H1 (cell line): ENCODE data around the gene LRG1. TPM values are rescaled to one million over a fixed set of nuclear protein-coding genes. Genes with fewer than 3 reads are reported as not detected.

ENCODE experiments used
- CTCF ChIA-PET: fragments of 300-600 bp; sonication (Branson Sonifier 250); formaldehyde crosslinking; loops from one replicate; lab custom pipeline; 2021; ENCODE audit not compliant: partially characterized antibody; lab: Charles Lee
- POLR2A ChIA-PET: fragments of 300-600 bp; sonication (Branson Sonifier 250); formaldehyde crosslinking; loops from one replicate; lab custom pipeline; 2021; ENCODE audit warnings: inconsistent platforms; ENCODE audit not compliant: partially characterized antibody; lab: Charles Lee
- DNase-seq, 2 experiments: peaks; one replicate each; pipeline versions ENCODE4 v3.0.0 to v3.0.0-alpha.2; 2010 to 2022; ENCODE audit warnings: low spot score in 2 of 2, low read depth in 1 of 2, mixed read lengths in 1 of 2
- FAIRE-seq: peaks from 2 replicates; lab custom pipeline; 2011; peaks lifted over from hg19 to GRCh38; lab: Jason Lieb, UNC
- H2AFZ ChIP-seq: 2 replicates; pipeline ENCODE4 v1.8.1; 2012; ENCODE audit warnings: low read length, inconsistent platforms
- H2AK5ac ChIP-seq: 2 replicates; pipeline ENCODE4 v1.6.1; 2013; ENCODE audit warnings: low read depth, low read length
- H2BK120ac ChIP-seq: replicated peaks from 2 replicates; pipeline ENCODE3; 2013; ENCODE audit warnings: low read depth, low read length, inconsistent platforms
- H2BK12ac ChIP-seq: 2 replicates; pipeline ENCODE4 v1.6.1; 2013; ENCODE audit warnings: low read depth, low read length
- H2BK15ac ChIP-seq: 2 replicates; pipeline ENCODE4 v1.6.1; 2013; ENCODE audit warnings: low read length
- H2BK20ac ChIP-seq: 2 replicates; pipeline ENCODE4 v1.6.1; 2013; ENCODE audit warnings: low read length
- H2BK5ac ChIP-seq: 2 replicates; pipeline ENCODE4 v1.6.1; 2013; ENCODE audit warnings: low read depth, low read length
- H3K14ac ChIP-seq: 2 replicates; pipeline ENCODE4 v1.6.1; 2013; ENCODE audit warnings: inconsistent platforms; ENCODE audit not compliant: insufficient read length
- H3K18ac ChIP-seq: 2 replicates; pipeline ENCODE4 v1.6.1; 2013; ENCODE audit warnings: low read length; ENCODE audit errors: extremely low read depth
- H3K23ac ChIP-seq: 2 replicates; pipeline ENCODE4 v1.6.1; 2013; ENCODE audit warnings: inconsistent platforms; ENCODE audit not compliant: insufficient read length
- H3K23me2 ChIP-seq: 2 replicates; pipeline ENCODE4 v1.6.1; 2013; ENCODE audit warnings: low read depth, low read length
- H3K27ac ChIP-seq: 2 replicates; pipeline ENCODE4 v1.6.1; 2011; ENCODE audit warnings: low read depth, low read length, inconsistent platforms
- H3K27me3 ChIP-seq, 4 experiments: replicated peaks in 1 of 4; 1 replicate in 1 of 4; 2 replicates in 3 of 4; pipeline versions ENCODE4 v1.6.1 to v1.8.1; 2011 to 2013; ENCODE audit warnings: low read length in 3 of 4, mild to moderate bottlenecking in 3 of 4, inconsistent platforms in 2 of 4, mixed read lengths in 2 of 4, moderate library complexity in 1 of 4; ENCODE audit not compliant: control insufficient read depth in 3 of 4, insufficient read depth in 3 of 4; ENCODE audit errors: extremely low read depth in 1 of 4
- H3K36me3 ChIP-seq, 4 experiments: 2 replicates each; pipeline versions ENCODE4 v1.6.1 to v1.8.1; 2011 to 2013; ENCODE audit warnings: mild to moderate bottlenecking in 4 of 4, low read length in 3 of 4, moderate library complexity in 2 of 4, control low read depth in 1 of 4, inconsistent platforms in 1 of 4; ENCODE audit not compliant: insufficient read depth in 4 of 4, control insufficient read depth in 2 of 4
- H3K4ac ChIP-seq: replicated peaks from 2 replicates; pipeline ENCODE3; 2013; ENCODE audit warnings: low read length, low read depth, mixed read lengths, inconsistent platforms; ENCODE audit not compliant: insufficient read length
- H3K4me1 ChIP-seq, 4 experiments: replicated peaks in 1 of 4; 1 replicate in 1 of 4; 2 replicates in 3 of 4; pipeline versions ENCODE4 v1.6.1 to v1.8.1; 2011 to 2013; ENCODE audit warnings: low read length in 3 of 4, inconsistent platforms in 2 of 4, mixed read lengths in 1 of 4; ENCODE audit not compliant: insufficient read depth in 4 of 4, control insufficient read depth in 3 of 4
- H3K4me2 ChIP-seq, 2 experiments: 2 replicates each; pipeline versions ENCODE4 v1.6.1 to v1.8.1; 2011 to 2013; ENCODE audit warnings: low read depth in 2 of 2, low read length in 2 of 2, control low read depth in 1 of 2, inconsistent platforms in 1 of 2, mild to moderate bottlenecking in 1 of 2; ENCODE audit not compliant: insufficient read depth in 1 of 2
- H3K4me3 ChIP-seq, 4 experiments: fragments of 200-600, 300-600 bp in 1 of 4; sonication (generic), shearing (Covaris generic), sonication (Bioruptor Twin) in 1 of 4; 2 replicates each; pipeline versions ENCODE4 v1.5.1 to v1.8.1; 2011 to 2016; ENCODE audit warnings: low read length in 4 of 4, low read depth in 3 of 4, control low read depth in 2 of 4, inconsistent platforms in 2 of 4, mild to moderate bottlenecking in 2 of 4, mixed read lengths in 1 of 4, moderate library complexity in 1 of 4; ENCODE audit not compliant: insufficient read depth in 2 of 4; ENCODE audit errors: extremely low read depth in 1 of 4
- H3K56ac ChIP-seq: replicated peaks from 2 replicates; pipeline ENCODE3; 2013; ENCODE audit warnings: low read depth, mild to moderate bottlenecking, mixed read lengths, low read length, inconsistent platforms; ENCODE audit not compliant: insufficient read length
- H3K79me1 ChIP-seq: 2 replicates; pipeline ENCODE4 v1.6.1; 2013; ENCODE audit warnings: low read depth, low read length, control low read depth
- H3K79me2 ChIP-seq, 2 experiments: 2 replicates each; pipeline versions ENCODE4 v1.6.1 to v1.8.1; 2012 to 2013; ENCODE audit warnings: low read length in 2 of 2, mild to moderate bottlenecking in 2 of 2, inconsistent platforms in 1 of 2; ENCODE audit not compliant: insufficient read depth in 2 of 2, control insufficient read depth in 1 of 2
- H3K9ac ChIP-seq, 4 experiments: replicated peaks in 1 of 4; 1 replicate in 1 of 4; 2 replicates in 3 of 4; pipeline versions ENCODE4 v1.6.1 to v1.8.1; 2011 to 2013; ENCODE audit warnings: low read depth in 3 of 4, low read length in 3 of 4, control low read depth in 2 of 4, mild to moderate bottlenecking in 2 of 4, moderate library complexity in 2 of 4, inconsistent platforms in 1 of 4; ENCODE audit errors: extremely low read depth in 1 of 4
- H3K9me3 ChIP-seq, 2 experiments: 2 replicates each; pipeline versions ENCODE4 v1.6.1 to v1.8.1; 2012 to 2013; ENCODE audit warnings: mild to moderate bottlenecking in 2 of 2, moderate library complexity in 2 of 2, control low read depth in 1 of 2, inconsistent platforms in 1 of 2, low read depth in 1 of 2, low read length in 1 of 2, mixed read lengths in 1 of 2; ENCODE audit not compliant: insufficient read depth in 2 of 2
- H4K20me1 ChIP-seq, 2 experiments: replicated peaks in 1 of 2; 2 replicates each; pipeline versions ENCODE3 to v1.8.1; 2011 to 2013; ENCODE audit warnings: inconsistent platforms in 2 of 2, low read length in 2 of 2, mild to moderate bottlenecking in 1 of 2; ENCODE audit not compliant: insufficient read depth in 2 of 2, control insufficient read depth in 1 of 2
- H4K5ac ChIP-seq: 2 replicates; pipeline ENCODE4 v1.6.1; 2013; ENCODE audit warnings: low read length, low read depth, mixed read lengths, inconsistent platforms; ENCODE audit not compliant: insufficient read length
- H4K8ac ChIP-seq: 2 replicates; pipeline ENCODE4 v1.8.0; 2013; ENCODE audit warnings: mild to moderate bottlenecking, moderate library complexity, low read length, inconsistent platforms; ENCODE audit not compliant: insufficient read depth; ENCODE audit errors: extremely low read depth
- H4K91ac ChIP-seq: replicated peaks from 2 replicates; pipeline ENCODE3; 2013; ENCODE audit warnings: low read length, mixed read lengths, inconsistent platforms; ENCODE audit not compliant: insufficient read length
- BCL11A ChIP-seq, 2 experiments: IDR thresholded peaks; one replicate each; pipeline ENCODE4 v1.6.1; 2011; ENCODE audit warnings: low read depth in 2 of 2, low read length in 2 of 2, mild to moderate bottlenecking in 2 of 2
- CBX5 ChIP-seq: fragments of 300-800, 300-1000 bp; sonication (generic); IDR thresholded peaks from 2 replicates; pipeline ENCODE4 v1.7.1; 2016; ENCODE audit warnings: antibody characterized with exemption, low read length, low read depth
- CEBPB ChIP-seq: IDR thresholded peaks from 2 replicates; pipeline ENCODE4 v1.6.1; 2012; ENCODE audit warnings: low read depth, low read length
- HDAC2 ChIP-seq, 2 experiments: fragments of 300-600 bp in 1 of 2; sonication (generic) in 1 of 2; IDR thresholded peaks; 2 replicates each; pipeline ENCODE4 v1.6.1; 2011 to 2012; ENCODE audit warnings: low read depth in 2 of 2, low read length in 2 of 2, mild to moderate bottlenecking in 2 of 2, moderate library complexity in 2 of 2, borderline replicate concordance in 1 of 2, inconsistent platforms in 1 of 2
- JUND ChIP-seq: IDR thresholded peaks from 2 replicates; pipeline ENCODE4 v1.6.1; 2011; ENCODE audit warnings: mild to moderate bottlenecking, improper control_type of control experiment, low read length
- KDM1A ChIP-seq: fragments of 200-600, 300-600 bp; sonication (generic); IDR thresholded peaks from 2 replicates; pipeline ENCODE4 v1.7.1; 2016; ENCODE audit warnings: mild to moderate bottlenecking, low read length, borderline replicate concordance
- RBBP5 ChIP-seq: IDR thresholded peaks from 2 replicates; pipeline ENCODE4 v1.7.1; 2012; ENCODE audit warnings: low read depth, mild to moderate bottlenecking, inconsistent platforms, low read length, moderate library complexity, borderline replicate concordance
- SP1 ChIP-seq: IDR thresholded peaks from 2 replicates; pipeline ENCODE4 v1.6.1; 2011; ENCODE audit warnings: low read depth, low read length
- SP4 ChIP-seq: IDR thresholded peaks from 2 replicates; pipeline ENCODE4 v1.6.1; 2012; ENCODE audit warnings: low read length, inconsistent platforms
- SUZ12 ChIP-seq: fragments of 200-600 bp; sonication (generic); IDR thresholded peaks from 2 replicates; pipeline ENCODE4 v1.6.1; 2012; ENCODE audit warnings: mild to moderate bottlenecking, inconsistent platforms, low read length, moderate library complexity, mixed read lengths
- WGBS, 2 experiments: shearing (Covaris generic) in 1 of 2; methylation state at CpG; one replicate each; pipeline versions ENCODE4 v1.1.6 to v1.1.7; 2013 to 2015; ENCODE audit warnings: low lambda C conversion rate in 2 of 2, mixed read lengths in 2 of 2, inconsistent platforms in 1 of 2, low coverage in 1 of 2, missing lambda C conversion rate in 1 of 2; ENCODE audit not compliant: insufficient replicate concordance in 2 of 2, insufficient coverage in 1 of 2, insufficient read length in 1 of 2; ENCODE audit errors: extremely low coverage in 1 of 2, missing lambda C conversion rate in 1 of 2; 5-methylcytosine and 5-hydroxymethylcytosine counted together
- polyA plus RNA-seq, 7 experiments: library from polyadenylated mRNA; depleted of rRNA in 3 of 7; stranded (reverse) in 5 of 7; unstranded in 2 of 7; fragments of >200 nt in 5 of 7; fragments of 200-250 nt in 2 of 7; gene quantifications; 1 replicate in 5 of 7; 2 replicates in 1 of 7; 4 replicates in 1 of 7; pipeline versions ENCODE4 v1.2.1 to v1.2.3, GENCODE V29; 2011 to 2013; ENCODE audit warnings: missing spikeins in 2 of 7, mixed read lengths in 2 of 7
- total RNA-seq: library from RNA; stranded (reverse); fragmentation: NEBNext Ultra II Directional; extraction: Animal tissue kit (Norgen Biotek cat#: 25700); gene quantifications from 2 replicates; pipeline ENCODE4 v1.2.1, GENCODE V29; 2021

LRG1 gene
- total and polyA plus RNA-seq, 2 of the 8 experiments (the other 6 are each of a cell fraction or from before 2014, with no cell fraction given), result 0.48 to 0.79 TPM

GRCh38 chr19:4516199-4516938 lies 23.5 kb downstream of the LRG1 start:
- Histone ChIP-seq H2BK15ac (no peak overlapping the region), H3K9me3 (no peaks in the 10 kb centered on the region), H3K18ac (no peak overlapping the region), H3K27ac (no peak overlapping the region), H3K9ac (no peak overlapping the region), H3K23ac (no peak overlapping the region), H3K23me2 (no peaks in the 10 kb centered on the region), H3K79me1 (no peaks in the 10 kb centered on the region), H2BK5ac (no peak overlapping the region), H3K27me3 (peaks cover 2 to 41% (median 31%) of the 10 kb centered on the region in 4 experiments), H3K4ac (no peak overlapping the region), H3K14ac (no peak overlapping the region), H2AFZ (no peak overlapping the region), H3K79me2 (no peaks in the 10 kb centered on the region), H3K56ac (no peak overlapping the region), H2BK20ac (no peak overlapping the region), H2AK5ac (no peak overlapping the region), H4K5ac (no peak overlapping the region), H4K20me1 (peaks cover 0 to 3% of the 10 kb centered on the region in 2 experiments), H4K8ac (no peak overlapping the region), H4K91ac (no peak overlapping the region), H3K4me3 (no peak overlapping the region), H3K36me3 (no peaks in the 10 kb centered on the region), H2BK12ac (no peak overlapping the region), H2BK120ac (no peak overlapping the region), H3K4me2 (no peak overlapping the region), H3K4me1 (peaks cover 0 to 3% (median under 1%) of the 10 kb centered on the region in 4 experiments; a peak in 2 of 7 replicates)
- 85% methylated on average over 14 of the region's 14 CpGs; no CpG with 5 or more reads in 1 of the 2 experiments for WGBS, 2 experiments
- POLR2A ChIA-PET, result interaction anchor here (0.9 to 3.9 kb wide), 6 partner anchors 9 to 109 kb away, joined by 3 to 27 read pairs (median 4); no protein-coding TSS in a partner anchor
- CTCF ChIA-PET, result interaction anchor here (0.6 to 5.8 kb wide), 8 partner anchors 9 to 465 kb away, joined by 3 to 62 read pairs (median 3); no protein-coding TSS in a partner anchor
- no peak for FAIRE-seq
- DNase-seq, result peak in 1 of 2 experiments; percentile 46
- TF ChIP-seq BCL11A (IDR thresholded peaks at IDR 0.05; ENCODE audit: low read depth in 2 of 2, low read length in 2 of 2) (no peak), CEBPB (peak; percentile 88), JUND (no peak), RBBP5 (no peak), SP4 (no peak), SUZ12 (no peak), KDM1A (peak; percentile 89; the same call in 1 of the 2 replicates), SP1 (no peak), CBX5 (no peak), HDAC2 (IDR thresholded peaks at IDR 0.05; ENCODE audit: borderline replicate concordance in 1 of 2, low read depth in 2 of 2, low read length in 2 of 2) (peak in 1 of 2 experiments; percentile 35; a peak in 1 of 4 replicates)
